RPMI7951 (cell line): ENCODE measurements around the gene SERPINI1. TPM values are rescaled to one million over a fixed set of nuclear protein-coding genes. Genes with fewer than 3 reads are reported as not detected.

Source experiments
- total RNA-seq: library from RNA; depleted of rRNA; stranded (reverse); fragments of >200 nt; shearing (Covaris generic); gene quantifications from 2 replicates; pipeline ENCODE4 v1.2.3, GENCODE V29; 2014; rRNA removed

SERPINI1 gene
- total RNA-seq, 1 experiment from 2014 or later, result 1.9 TPM

Other genes starting within 250 kb of the SERPINI1 start
- gene WDR49, start 81.8 kb upstream of the SERPINI1 start, total RNA-seq, result 0.12 TPM in 1 of 2 replicates, not detected in the other
- 122 and 146 TPM in 2 replicates for gene PDCD10, start 829 bp upstream of the SERPINI1 start, total RNA-seq